ENCODE data around the gene P2RY1. TPM values are rescaled to one million over a fixed set of nuclear protein-coding genes. Genes with fewer than 3 reads are reported as not detected.
"Not testable (repeated sequence)": the region's sequence is repeated elsewhere in the genome, so short reads cannot be mapped to it uniquely, and the experiment has no call there.

Gene P2RY1
- total RNA-seq, 1 donor from 2014 or later = 2.4 TPM

- no peak for DNase-seq (ENCODE audit: low read depth, low spot score)
These were observed 1.3 kb downstream of the P2RY1 start for GRCh38 chr3:152836269-152836668.

GRCh38 chr3:152839511-152839910 lies 4.6 kb downstream of the P2RY1 start:
- no peak for DNase-seq (ENCODE audit: low read depth, low spot score)

- no peak for DNase-seq (ENCODE audit: low read depth, low spot score)
These were observed 6.2 kb downstream of the P2RY1 start for GRCh38 chr3:152841131-152841530.

DNA sequence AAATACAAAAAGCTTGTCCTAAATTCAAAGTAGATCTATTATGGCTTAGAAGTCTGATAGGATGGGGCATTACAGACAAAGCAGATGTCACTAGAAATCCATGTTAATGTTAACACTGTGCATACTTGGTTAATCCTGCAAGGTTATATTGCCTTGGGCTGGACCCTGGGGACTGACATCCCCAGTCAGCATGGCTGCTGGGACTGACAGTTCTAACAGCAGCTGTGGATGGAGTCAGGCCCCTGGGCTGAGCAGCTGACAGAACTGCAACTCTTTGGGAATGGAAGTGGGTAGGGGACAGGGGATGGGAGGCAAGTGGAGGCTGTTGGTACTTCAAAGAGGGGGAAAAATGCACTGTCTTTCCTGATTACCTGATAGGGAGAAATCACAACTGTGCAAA lies 7.5 kb downstream of the P2RY1 start:
- no peak for DNase-seq (ENCODE audit: low read depth, low spot score)

- no peak for DNase-seq (ENCODE audit: low read depth, low spot score)
These were observed 9.0 kb downstream of the P2RY1 start for GRCh38 chr3:152843955-152844354.

DNA sequence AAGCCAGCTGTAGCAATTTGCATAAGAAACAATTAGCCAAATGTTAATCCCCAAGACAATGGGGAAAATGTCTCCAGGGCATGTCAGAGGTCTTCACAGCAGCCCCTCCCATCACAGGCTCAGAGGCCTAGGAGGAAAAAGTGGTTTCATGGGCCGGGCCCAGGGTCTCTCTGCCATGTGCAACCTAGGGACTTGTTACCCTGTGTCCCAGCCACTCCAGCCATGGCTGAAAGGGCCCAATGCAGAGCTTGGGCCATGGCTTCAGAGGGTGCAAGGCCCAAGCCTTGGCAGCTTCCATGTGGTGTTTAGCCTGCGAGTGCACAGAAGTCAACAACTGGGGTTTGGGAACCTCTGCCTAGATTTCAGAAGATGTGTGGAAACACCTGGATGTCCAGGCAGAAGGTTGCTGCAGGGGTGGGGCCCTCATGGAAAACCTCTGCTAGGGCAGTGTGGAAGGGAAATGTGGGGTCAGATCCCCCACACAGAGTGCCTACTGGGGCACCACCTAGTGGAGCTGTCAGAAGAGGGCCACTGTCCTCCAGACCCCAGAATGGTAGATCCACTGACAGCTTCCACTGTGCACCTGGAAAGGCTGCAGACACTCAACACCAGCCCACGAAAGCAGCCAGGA lies 11.8 kb downstream of the P2RY1 start:
- not testable (repeated sequence) for DNase-seq (ENCODE audit: low read depth, low spot score)

GRCh38 chr3:152847599-152847998 lies 12.7 kb downstream of the P2RY1 start:
- not testable (repeated sequence) for DNase-seq (ENCODE audit: low read depth, low spot score)

DNA sequence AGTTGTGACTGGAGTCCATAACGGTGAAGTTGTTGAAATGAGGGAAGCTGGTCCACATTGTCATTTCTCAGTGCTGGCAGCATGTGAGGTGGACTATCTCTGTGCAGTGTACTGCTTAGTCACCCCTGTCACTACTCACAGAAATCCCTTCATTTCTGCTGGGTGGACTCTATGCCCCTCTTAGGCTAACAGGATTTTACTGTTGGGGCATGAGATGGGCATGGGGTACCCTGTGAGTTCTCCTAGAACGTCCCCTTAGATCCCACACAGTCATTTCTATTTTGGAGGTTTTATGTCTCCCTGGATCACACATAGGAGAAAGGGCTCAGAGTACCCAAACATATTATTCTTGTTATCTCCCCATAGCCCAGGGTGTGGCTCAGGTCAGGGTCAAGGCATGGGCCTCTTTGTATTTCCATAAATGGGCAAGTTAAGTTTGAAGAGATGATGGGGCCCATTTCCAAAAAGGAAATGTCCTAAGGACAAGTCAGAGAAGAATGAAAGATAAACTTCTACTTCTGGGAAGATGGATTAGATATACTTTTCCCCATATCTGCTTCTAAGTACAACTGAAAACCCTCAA lies 15.2 kb downstream of the P2RY1 start:
- DNase-seq (ENCODE audit: low read depth, low spot score) = no peak

GRCh38 chr3:152853196-152853595 lies 18.3 kb downstream of the P2RY1 start:
- no peak for DNase-seq (ENCODE audit: low read depth, low spot score)

GRCh38 chr3:152857082-152857481 lies 22.2 kb downstream of the P2RY1 start:
- no peak for DNase-seq (ENCODE audit: low read depth, low spot score)

DNA sequence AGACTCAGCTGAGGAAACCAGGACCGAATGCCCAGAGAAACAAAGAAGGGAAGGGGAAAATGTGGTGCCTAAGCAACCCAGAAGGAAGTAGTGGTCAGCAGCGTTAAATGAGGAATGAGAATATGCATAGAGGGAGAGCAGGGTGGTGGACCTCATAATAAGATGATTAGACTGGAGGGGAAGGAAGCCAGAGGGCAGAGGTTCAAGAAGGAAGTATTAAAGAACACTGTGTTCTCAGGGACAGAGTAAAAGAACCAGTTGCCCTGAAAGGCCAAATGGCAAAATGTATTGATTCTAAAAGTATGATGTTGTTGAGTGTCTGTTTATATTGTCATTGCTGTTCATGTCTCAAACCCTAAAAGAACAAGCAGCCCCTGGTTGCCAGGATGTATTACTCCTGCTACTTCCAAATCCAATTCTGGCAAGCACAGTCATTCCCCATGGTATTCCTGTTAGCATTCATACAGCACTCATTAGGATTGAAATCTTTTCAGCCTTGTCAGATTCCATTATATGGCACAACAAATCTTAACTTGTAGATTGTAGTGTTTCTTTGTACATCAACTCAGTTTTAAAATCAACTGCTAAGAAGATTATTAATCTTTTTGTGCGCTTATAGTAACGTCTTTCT lies 23.4 kb downstream of the P2RY1 start:
- no peak for DNase-seq (ENCODE audit: low read depth, low spot score)

DNA sequence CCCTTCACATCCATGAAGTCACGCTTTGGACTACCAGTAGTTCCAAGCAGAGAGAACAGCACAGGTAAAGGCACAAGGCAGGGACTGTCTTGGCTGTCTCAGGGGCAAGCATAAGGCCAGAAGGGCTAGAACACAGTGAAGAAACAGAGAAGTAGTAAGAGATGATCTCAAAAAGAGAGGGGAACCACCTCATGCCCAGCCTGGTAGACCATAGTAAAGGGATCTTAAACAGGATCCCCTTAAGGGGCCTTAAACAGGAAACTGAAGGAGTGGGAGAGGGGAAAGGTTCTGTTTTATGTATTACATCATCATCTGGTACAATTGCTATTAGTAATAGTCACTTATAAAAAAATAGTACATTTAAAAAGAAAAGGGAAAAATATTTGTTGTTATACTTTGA lies 25.8 kb downstream of the P2RY1 start:
- no peak for DNase-seq (ENCODE audit: low read depth, low spot score)

- DNase-seq (ENCODE audit: low read depth, low spot score) = no peak
These were observed 30.8 kb downstream of the P2RY1 start for GRCh38 chr3:152865668-152866245.

- DNase-seq (ENCODE audit: low read depth, low spot score) = no peak
These were observed 35.1 kb downstream of the P2RY1 start for GRCh38 chr3:152870027-152870426.

DNA sequence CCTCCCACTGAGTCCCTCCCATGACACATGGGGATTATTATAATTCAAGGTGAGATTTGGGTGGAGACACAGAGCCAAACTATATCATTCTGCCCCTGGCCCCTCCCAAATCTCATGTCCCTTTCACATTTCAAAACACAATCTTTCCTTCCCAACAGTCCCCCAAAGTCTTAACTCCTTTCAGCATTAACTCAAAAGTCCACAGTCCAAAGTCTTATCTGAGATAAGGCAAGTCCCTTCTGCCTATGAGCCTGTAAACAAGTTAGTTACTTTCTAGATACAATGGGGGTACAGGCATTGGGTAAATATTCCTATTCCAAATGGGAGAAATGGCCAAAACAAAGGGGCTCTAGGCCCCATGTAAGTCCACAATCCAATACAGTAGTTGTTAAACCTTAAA lies 38.4 kb downstream of the P2RY1 start:
- not testable (repeated sequence) for DNase-seq (ENCODE audit: low read depth, low spot score)

GRCh38 chr3:152874896-152875749 lies 40.2 kb downstream of the P2RY1 start:
- DNase-seq (ENCODE audit: low read depth, low spot score) = no peak

- DNase-seq (ENCODE audit: low read depth, low spot score) = no peak
These were observed 44.3 kb downstream of the P2RY1 start for GRCh38 chr3:152879130-152879789.

DNA sequence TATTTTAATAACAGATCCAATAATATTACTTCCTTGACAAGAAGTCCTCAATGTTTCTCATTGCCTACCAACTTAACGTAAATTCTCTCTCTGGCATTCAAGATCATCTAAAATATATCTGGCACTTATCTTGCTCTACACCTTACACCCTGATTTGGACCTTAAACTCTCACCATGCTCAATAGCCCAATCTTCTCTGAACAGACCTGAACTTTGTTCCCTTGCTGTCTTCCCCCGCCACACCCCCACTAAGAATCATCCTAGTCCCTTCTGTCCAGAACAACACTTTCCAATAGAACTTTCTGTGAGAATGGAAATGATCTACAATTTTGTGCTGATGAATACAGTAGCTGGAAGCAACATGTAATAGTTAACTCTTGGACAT lies 44.9 kb downstream of the P2RY1 start:
- DNase-seq (ENCODE audit: low read depth, low spot score) = no peak

GRCh38 chr3:152885076-152885475 lies 50.1 kb downstream of the P2RY1 start:
- DNase-seq (ENCODE audit: low read depth, low spot score) = no peak
